Upper lobe of right lung (tissue), 1 donor: Measurements from ENCODE around the gene USP32. TPM values are rescaled to one million over a fixed set of nuclear protein-coding genes. Genes with fewer than 3 reads are reported as not detected.
A peak's percentile ranks its signal among the peaks of the same experiment; 100 is the strongest.

Experiments
- ATAC-seq: fragments of 200-7000 bp; cut with Tn5 transposase; one replicate; pipeline ENCODE4 v1.9.1; 2020; ENCODE audit warnings: mild to moderate bottlenecking, moderate library complexity
- DNase-seq: peaks from one replicate; pipeline ENCODE4 v3.0.0-alpha.2; 2020
- H3K27ac ChIP-seq: fragments of 200-600 bp; one replicate; pipeline ENCODE4 v1.8.0; 2022
- H3K27me3 ChIP-seq: fragments of 200-600 bp; one replicate; pipeline ENCODE4 v1.8.0; 2022; ENCODE audit warnings: mild to moderate bottlenecking
- H3K36me3 ChIP-seq: fragments of 200-600 bp; one replicate; pipeline ENCODE4 v1.8.0; 2022
- H3K4me1 ChIP-seq: fragments of 200-600 bp; one replicate; pipeline ENCODE4 v1.8.0; 2022
- H3K4me3 ChIP-seq: fragments of 200-600 bp; one replicate; pipeline ENCODE4 v1.8.0; 2022; ENCODE audit warnings: mild to moderate bottlenecking
- H3K9me3 ChIP-seq: fragments of 200-600 bp; one replicate; pipeline ENCODE4 v1.8.0; 2022
- CTCF ChIP-seq: fragments of 200-600 bp; IDR thresholded peaks from one replicate; pipeline ENCODE4 v1.8.0; 2022; ENCODE audit warnings: antibody characterized with exemption
- intact Hi-C: fragments of 100-400 bp; cut with DNase I; formaldehyde crosslinking; loops from one replicate; pipeline ENCODE4 v1.11.0; 2022
- total RNA-seq: library from RNA; stranded (reverse); fragmentation: NEBNext Ultra II Directional; extraction: Animal tissue kit (Norgen Biotek cat#: 25700); gene quantifications from one replicate; pipeline ENCODE4 v1.2.1, GENCODE V29; 2021
- donor health status: DM: no; HTN: yes; CAD: no; lungs with severe emphysema.

USP32 gene
- total RNA-seq, 1 donor from 2014 or later: 72.4 TPM

GRCh38 chr17:60372790-60373483 is 19.0 kb downstream of the USP32 start:
- Histone ChIP-seq H3K27ac (no peak overlapping the region), H3K36me3 (no peaks in the 10 kb centered on the region), H3K9me3 (no peaks in the 10 kb centered on the region), H3K27me3 (no peaks in the 10 kb centered on the region), H3K4me3 (no peak overlapping the region), H3K4me1 (peaks cover 10% of the 10 kb centered on the region)
- DNase-seq (no peak), ATAC-seq (no peak)
- no peak for TF ChIP-seq CTCF
- intact Hi-C loops: no loop called here

GRCh38 chr17:60371818-60372510 is 20.0 kb downstream of the USP32 start:
- no peak for TF ChIP-seq CTCF
- no peak overlapping the region for H3K4me3 ChIP-seq
- intact Hi-C loops: no loop called here
- DNase-seq (no peak), ATAC-seq (peak; percentile 66)
- H3K36me3 ChIP-seq: no peaks in the 10 kb centered on the region
- H3K4me1 ChIP-seq: peaks cover 10% of the 10 kb centered on the region
- H3K27me3 ChIP-seq: no peaks in the 10 kb centered on the region
- no peak overlapping the region for H3K27ac ChIP-seq
- no peaks in the 10 kb centered on the region for H3K9me3 ChIP-seq

DNA sequence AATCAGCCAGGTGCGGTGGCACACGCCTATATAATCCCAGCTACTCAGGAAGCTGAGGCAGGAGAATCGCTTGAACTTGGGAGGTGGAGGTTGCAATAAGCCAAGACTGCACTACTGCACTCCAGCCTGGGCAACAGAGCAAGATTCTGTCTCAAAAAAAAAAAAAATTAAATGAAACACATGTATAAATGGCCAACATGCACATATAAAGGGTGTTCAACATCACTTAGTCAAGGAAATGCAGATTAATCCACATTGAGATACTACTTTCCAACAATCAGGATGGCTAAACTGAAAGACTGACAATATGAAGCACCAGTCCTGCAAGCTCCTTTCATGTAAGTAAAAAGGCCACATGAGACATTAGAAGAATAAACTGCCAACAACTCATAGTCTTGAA is 20.5 kb downstream of the USP32 start:
- no peak for TF ChIP-seq CTCF
- Histone ChIP-seq H3K27ac (no peak overlapping the region), H3K4me1 (peaks cover 10% of the 10 kb centered on the region), H3K4me3 (no peak overlapping the region), H3K9me3 (no peaks in the 10 kb centered on the region), H3K27me3 (no peaks in the 10 kb centered on the region), H3K36me3 (no peaks in the 10 kb centered on the region)
- DNase-seq (no peak), ATAC-seq (no peak)
- intact Hi-C loops: no loop called here

DNA sequence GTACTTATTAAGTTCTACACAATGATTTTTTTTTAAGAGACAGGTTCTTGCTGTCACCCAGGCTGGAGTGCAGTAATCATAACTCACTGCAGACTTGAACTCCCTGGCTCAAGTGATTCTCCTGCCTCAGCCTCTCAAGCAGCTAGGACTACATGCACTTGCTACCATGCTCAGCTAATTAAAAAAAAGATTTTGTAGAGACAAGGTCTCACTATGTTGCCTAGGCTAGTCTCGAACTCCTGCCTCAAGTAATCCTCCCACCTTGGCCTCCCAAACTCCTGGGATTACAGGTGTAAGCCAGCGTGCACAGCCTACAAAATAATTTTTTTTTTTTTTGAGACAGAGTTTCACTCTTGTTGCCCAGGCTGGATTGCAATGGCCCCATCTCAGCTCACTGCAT is 22.2 kb downstream of the USP32 start:
- Histone ChIP-seq H3K4me3 (no peak overlapping the region), H3K36me3 (no peaks in the 10 kb centered on the region), H3K9me3 (no peaks in the 10 kb centered on the region), H3K27ac (no peak overlapping the region), H3K27me3 (no peaks in the 10 kb centered on the region), H3K4me1 (peaks cover 10% of the 10 kb centered on the region)
- no peak for DNase-seq
- no peak for TF ChIP-seq CTCF
- no peak for ATAC-seq
- intact Hi-C loops: no loop called here

DNA sequence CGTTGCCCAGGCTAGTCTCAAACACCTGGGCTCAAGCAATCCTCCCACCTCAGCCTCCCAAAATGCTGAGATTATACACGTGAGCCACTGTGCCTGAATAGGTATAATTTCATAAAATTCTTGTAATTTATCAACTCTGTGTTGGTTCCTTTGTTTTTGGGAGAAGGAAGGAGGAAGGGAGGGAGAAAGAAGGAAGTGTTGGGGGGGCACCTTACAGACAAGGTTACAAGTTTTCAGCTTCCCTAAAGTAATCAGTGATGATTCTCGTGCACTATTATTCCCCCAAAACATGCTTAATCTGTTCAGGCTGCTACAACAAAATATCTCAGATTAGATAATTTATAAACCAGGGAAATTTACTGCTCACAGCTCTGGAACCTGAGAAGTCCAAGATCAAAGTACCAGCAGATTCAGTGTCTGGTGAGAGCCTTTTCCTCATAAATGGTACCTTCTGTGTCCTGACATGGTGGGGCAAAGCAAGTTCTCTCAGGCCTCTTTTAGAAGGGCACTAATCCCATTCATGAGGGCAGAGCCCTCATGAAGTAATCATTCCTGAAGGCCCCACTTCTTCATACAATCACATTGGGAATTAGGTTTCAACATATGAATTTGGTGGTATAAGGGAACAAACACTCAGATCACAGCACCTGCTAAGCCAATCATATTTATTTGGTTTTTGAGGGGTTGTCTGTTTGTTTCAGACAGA is 28.1 kb downstream of the USP32 start:
- no peak for TF ChIP-seq CTCF
- Histone ChIP-seq H3K9me3 (no peaks in the 10 kb centered on the region), H3K4me3 (no peak overlapping the region), H3K27me3 (no peaks in the 10 kb centered on the region), H3K36me3 (no peaks in the 10 kb centered on the region), H3K27ac (no peak overlapping the region), H3K4me1 (no peaks in the 10 kb centered on the region)
- DNase-seq (no peak), ATAC-seq (no peak)
- intact Hi-C loops: no loop called here
